Coronary artery (tissue), 2 donors: ENCODE measurements around the gene DCN.

ENCODE experiments used
- DNase-seq: peaks from one replicate; pipeline ENCODE4 v3.0.0-alpha.2; 2017; ENCODE audit warnings: low spot score
- H3K27ac ChIP-seq, 2 donors: fragments of 200-600 bp; sonication (generic); one replicate each; pipeline ENCODE4 v1.5.1; 2016 to 2019
- H3K4me3 ChIP-seq: fragments of 200-600 bp; sonication (generic); 2 replicates; pipeline ENCODE4 v1.5.1; 2016; ENCODE audit warnings: mild to moderate bottlenecking, moderate library complexity
- CTCF ChIP-seq: fragments of 200-600 bp; sonication (generic); IDR thresholded peaks from one replicate; pipeline ENCODE4 v1.5.1; 2019; ENCODE audit warnings: antibody characterized with exemption

The DCN gene

DNA sequence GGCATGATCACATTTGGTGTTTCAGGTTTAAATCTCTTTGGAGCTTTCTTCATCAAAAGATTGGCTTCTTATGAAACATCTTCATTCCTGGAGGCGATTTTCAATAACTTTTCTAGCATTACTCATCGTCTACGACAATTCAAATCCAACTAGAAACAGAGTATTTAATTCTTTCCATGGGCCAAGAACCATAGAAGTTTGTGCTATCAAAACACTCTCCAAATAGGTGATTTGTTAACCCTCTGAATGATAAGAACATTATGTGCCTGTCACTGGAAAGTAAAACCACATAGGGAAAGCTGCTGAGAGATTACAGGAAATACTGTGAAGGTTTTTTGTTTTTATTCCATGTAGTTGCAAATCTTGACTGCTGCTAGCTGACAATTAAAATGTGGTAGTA, 6.9 kb upstream of the DCN start:
- no peak for TF ChIP-seq CTCF
- H3K4me3 ChIP-seq = no peak overlapping the region
- H3K27ac ChIP-seq = peak overlapping the region in 1 of 2 donors; percentile 48
- DNase-seq = no peak

- no peak for TF ChIP-seq CTCF
- no peak overlapping the region for H3K27ac ChIP-seq
- DNase-seq = no peak
- no peak overlapping the region for H3K4me3 ChIP-seq
These were observed 6.2 kb upstream of the DCN start for GRCh38 chr12:91188778-91189177.

DNA sequence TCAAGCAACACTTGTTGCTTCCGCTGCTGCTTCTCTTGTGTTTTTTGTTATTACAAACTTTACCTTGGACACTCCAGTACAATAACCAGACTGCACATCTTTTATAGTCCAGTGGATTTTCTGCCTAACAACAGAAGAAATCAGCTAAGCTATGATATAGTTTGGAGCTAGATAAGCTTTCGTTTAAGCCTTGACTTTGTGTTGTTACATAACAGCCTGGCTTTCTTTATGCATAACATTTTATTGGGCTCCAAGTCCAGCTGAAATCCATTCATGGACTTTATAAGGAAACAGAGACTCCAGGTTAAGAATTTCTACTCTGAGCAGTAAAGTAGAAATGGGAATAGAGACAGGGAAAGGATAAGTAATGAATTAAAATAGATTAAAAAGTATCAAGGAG, 3.5 kb upstream of the DCN start:
- TF ChIP-seq CTCF = no peak
- H3K27ac ChIP-seq = peak overlapping the region in 1 of 2 donors; percentile 26
- no peak for DNase-seq

DNA sequence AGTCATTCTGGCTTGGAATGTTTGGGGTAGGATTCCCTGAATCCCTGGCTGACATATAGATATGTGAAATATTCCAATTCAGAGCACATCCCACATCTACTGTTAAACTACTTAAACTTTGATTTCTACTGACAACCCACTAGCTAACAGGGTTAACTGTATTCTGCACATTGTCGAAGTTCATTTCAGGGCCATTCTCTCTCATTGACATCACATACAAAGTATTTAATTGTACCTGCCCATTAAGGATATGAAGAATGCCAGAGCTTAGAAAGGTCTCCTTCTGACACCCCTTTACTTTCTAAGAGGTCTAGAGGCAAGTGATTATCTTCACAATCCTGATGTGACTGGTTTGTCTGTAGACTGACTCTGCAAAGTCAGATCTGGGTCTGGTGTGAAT, 2.8 kb upstream of the DCN start:
- peak overlapping the region in 1 of 2 donors; percentile 26 for H3K27ac ChIP-seq
- no peak overlapping the region for H3K4me3 ChIP-seq
- no peak for DNase-seq
- TF ChIP-seq CTCF = no peak

More for the DNA sequence above, 3.5 kb upstream of the DCN start:
- H3K4me3 ChIP-seq = no peak overlapping the region

- DNase-seq = no peak
- Histone ChIP-seq H3K4me3 (no peak overlapping the region), H3K27ac (peak overlapping the region; percentile 25 to 56)
- TF ChIP-seq CTCF = no peak
These were observed 934 bp upstream of the DCN start for GRCh38 chr12:91183551-91183950.

DNA sequence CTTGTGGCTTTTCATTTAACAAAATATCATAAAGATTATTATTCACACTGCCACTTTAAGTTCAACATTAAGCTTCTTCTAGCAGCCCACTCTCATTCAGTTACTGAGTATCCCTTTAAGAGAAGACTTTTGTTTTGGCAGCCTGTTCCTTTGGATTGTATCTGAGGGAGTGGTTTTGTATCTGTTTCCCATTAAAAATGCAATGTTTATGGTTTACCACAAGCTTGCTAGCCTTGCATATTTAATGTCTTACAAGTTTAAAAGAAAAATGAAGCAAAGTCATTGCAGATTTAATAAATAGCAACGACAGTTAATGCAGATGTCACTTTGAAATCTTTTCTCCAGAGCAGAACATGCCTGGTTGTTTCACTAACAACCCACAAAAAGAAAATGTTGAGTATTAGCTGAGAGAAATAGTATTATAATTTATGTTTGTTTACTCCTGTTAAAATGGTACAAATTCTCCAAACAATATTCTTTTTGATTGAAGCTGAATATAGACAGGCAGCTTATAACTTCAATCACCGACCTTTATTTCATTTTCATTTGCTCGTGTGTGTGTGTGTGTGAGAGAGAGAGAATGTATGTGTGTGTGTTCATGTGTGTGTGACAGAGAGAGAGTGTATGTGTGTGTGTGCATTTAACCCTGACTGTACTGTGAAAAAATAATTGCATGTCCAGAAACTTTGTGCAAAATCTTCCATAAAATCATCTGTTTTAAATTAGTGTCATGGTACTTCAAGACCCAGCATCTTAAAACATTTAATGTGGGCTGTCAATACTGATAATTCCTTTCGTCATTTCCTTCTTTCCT, 1.8 kb downstream of the DCN start:
- H3K27ac ChIP-seq = peak overlapping the region; percentile 53 to 73
- no peak for DNase-seq
- TF ChIP-seq CTCF = no peak
- H3K4me3 ChIP-seq = peak overlapping the region; percentile 61

GRCh38 chr12:91179966-91180561, 2.6 kb downstream of the DCN start:
- no peak for TF ChIP-seq CTCF
- H3K27ac ChIP-seq = peak overlapping the region; percentile 53 to 73
- peak overlapping the region; percentile 61 for H3K4me3 ChIP-seq
- DNase-seq = no peak
